ENCODE results near the gene SP140L.

Gene SP140L

GRCh38 chr2:230449901-230450467 is 123.0 kb downstream of the SP140L start:
- no peak overlapping the region for H3K4me3 ChIP-seq (ENCODE audit: low read length in 2 of 2)
- H3K36me3 ChIP-seq (ENCODE audit: control insufficient read depth in 2 of 2, insufficient read depth in 2 of 2, low read length in 2 of 2), result peaks cover 35 to 42% of the 10 kb centered on the region in 2 donors
- no peaks in the 10 kb centered on the region for H3K4me1 ChIP-seq (ENCODE audit: control insufficient read depth in 2 of 2, insufficient read depth in 2 of 2, low read length in 2 of 2)
- no peak overlapping the region for H3K9ac ChIP-seq (ENCODE audit: low read depth in 1 of 2, low read length in 2 of 2)
- H3K27ac ChIP-seq (ENCODE audit: low read depth in 2 of 2, low read length in 2 of 2), result peak overlapping the region in 1 of 2 donors; percentile 16
- no peaks in the 10 kb centered on the region for H3K9me3 ChIP-seq (ENCODE audit: control insufficient read depth in 2 of 2, low read length in 2 of 2)
- no peaks in the 10 kb centered on the region for H3K27me3 ChIP-seq (ENCODE audit: control insufficient read depth in 2 of 2, insufficient read depth in 2 of 2, low read length in 2 of 2)

- H3K4me1 ChIP-seq (ENCODE audit: control insufficient read depth in 2 of 2, insufficient read depth in 2 of 2, low read length in 2 of 2), result peaks cover 0 to 2% of the 10 kb centered on the region in 2 donors
- peaks cover 38 to 41% of the 10 kb centered on the region in 2 donors for H3K36me3 ChIP-seq (ENCODE audit: control insufficient read depth in 2 of 2, insufficient read depth in 2 of 2, low read length in 2 of 2)
- no peak overlapping the region for H3K9ac ChIP-seq (ENCODE audit: low read depth in 1 of 2, low read length in 2 of 2)
- no peak overlapping the region for H3K27ac ChIP-seq (ENCODE audit: low read depth in 2 of 2, low read length in 2 of 2)
- no peaks in the 10 kb centered on the region for H3K27me3 ChIP-seq (ENCODE audit: control insufficient read depth in 2 of 2, insufficient read depth in 2 of 2, low read length in 2 of 2)
- no peak overlapping the region for H3K4me3 ChIP-seq (ENCODE audit: low read length in 2 of 2)
- H3K9me3 ChIP-seq (ENCODE audit: control insufficient read depth in 2 of 2, low read length in 2 of 2), result no peaks in the 10 kb centered on the region
Observed at GRCh38 chr2:230453006-230453405, 126.0 kb downstream of the SP140L start.
